Fibroblast of the aortic adventitia (primary cell): Measurements from ENCODE around the gene ALMS1. TPM values are rescaled to one million over a fixed set of nuclear protein-coding genes. Genes with fewer than 3 reads are reported as not detected.
"Not testable (repeated sequence)": the region's sequence is repeated elsewhere in the genome, so short reads cannot be mapped to it uniquely, and the experiment has no call there.

Experiments
- DNase-seq: peaks from one replicate; pipeline ENCODE4 v3.0.0-alpha.2; 2010; ENCODE audit warnings: low read depth
- H3K4me3 ChIP-seq: 2 replicates; pipeline ENCODE4 v1.5.1; 2011; ENCODE audit warnings: low read depth, mild to moderate bottlenecking, control low read depth, low read length, moderate library complexity
- CTCF ChIP-seq: IDR thresholded peaks from 2 replicates; pipeline ENCODE4 v1.5.1; 2011; ENCODE audit warnings: mild to moderate bottlenecking, low read length, control low read depth, inconsistent platforms; ENCODE audit not compliant: insufficient read depth
- total RNA-seq: library from RNA; depleted of rRNA; stranded (reverse); fragments of >200 nt; gene quantifications from 2 replicates; pipeline ENCODE4 v1.2.3, GENCODE V29; 2012; ENCODE audit warnings: low replicate concordance

Gene ALMS1
- total RNA-seq, 1 donor, result 28.2 TPM

- DNase-seq, result no peak
- no peak for TF ChIP-seq CTCF
- no peak overlapping the region for H3K4me3 ChIP-seq
Observed at GRCh38 chr2:73638429-73638828, 252.8 kb downstream of the ALMS1 start.

DNA sequence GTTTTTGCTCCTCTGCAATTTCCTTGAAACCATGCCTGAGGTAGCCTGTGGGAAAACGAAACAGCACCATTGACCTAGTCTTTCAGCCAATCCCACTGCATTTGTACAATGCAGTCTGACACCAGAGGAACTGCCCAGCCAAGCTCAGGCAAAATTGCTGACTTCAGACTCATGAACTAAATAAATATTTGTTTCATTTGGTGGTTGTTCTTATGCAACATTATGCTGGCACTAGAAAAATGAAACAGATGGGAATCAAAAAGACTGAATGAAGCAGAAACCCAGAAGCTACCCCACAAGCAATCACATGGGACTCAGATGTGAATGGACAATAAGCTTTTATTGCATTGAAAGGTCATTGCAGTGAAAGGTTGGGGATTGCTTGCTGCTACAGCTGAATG lies 254.9 kb downstream of the ALMS1 start:
- no peak overlapping the region for H3K4me3 ChIP-seq
- no peak for TF ChIP-seq CTCF
- no peak for DNase-seq

DNA sequence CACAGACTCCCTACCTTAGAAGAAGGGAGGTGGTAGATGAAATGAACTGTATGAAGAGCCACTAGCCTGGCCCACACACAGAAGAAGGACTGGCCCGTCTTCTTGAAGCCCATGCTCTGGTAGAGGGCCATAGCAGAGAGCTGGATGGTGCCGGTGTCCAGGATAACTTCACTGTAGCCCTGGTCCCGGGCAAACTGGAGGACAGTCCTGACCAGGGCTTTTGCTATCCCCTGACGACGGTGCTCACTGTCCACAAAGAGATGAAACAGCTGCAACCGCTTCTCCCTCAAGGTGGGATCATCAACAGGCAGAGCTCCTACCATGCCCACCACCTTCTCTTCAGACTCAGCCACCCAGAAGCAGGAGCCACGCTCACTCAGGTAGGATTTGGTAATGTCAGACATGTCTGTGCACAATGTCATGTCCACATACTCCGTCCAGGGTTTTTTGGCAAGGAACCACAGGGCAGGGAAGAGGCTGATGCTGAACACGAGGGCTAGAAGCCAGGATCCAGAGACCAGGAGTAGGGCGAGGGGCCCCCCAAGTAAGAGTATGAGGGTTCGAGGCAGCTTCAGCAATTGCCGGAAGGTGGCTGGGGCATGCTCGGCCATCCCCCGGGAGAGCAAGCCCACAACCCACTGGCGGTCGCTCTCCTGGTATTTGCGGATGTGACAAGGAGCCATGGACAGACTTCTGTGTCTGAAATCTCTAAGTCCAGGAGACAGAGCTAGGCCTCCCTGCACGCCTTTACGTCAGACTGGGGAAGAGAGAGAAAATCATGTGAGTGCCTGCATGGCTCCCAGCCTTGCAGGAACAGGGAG lies 255.5 kb downstream of the ALMS1 start:
- H3K4me3 ChIP-seq, result no peak overlapping the region
- TF ChIP-seq CTCF, result no peak
- DNase-seq, result no peak

DNA sequence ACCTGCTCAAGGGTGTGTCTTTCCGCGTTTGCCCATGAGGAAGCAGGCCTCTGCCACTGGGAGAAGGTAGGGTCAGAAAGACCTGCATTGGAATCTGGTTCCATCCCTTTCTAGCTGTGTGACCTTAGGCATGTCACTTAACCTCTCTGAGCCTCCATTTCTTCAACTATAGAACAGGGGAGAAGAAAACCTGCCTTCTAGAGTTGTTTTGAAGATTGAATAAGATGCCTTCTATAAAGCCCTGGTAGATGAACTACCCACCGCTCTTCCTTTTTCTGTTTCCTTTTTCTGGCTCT lies 256.1 kb downstream of the ALMS1 start:
- no peak for DNase-seq

GRCh38 chr2:73642338-73643018 lies 256.8 kb downstream of the ALMS1 start, which contains the start of gene NAT8:
Gene NAT8 (minus strand): TSS chr2:73642422. CDS start chr2:73641628, 794 bp downstream.
- no peak for DNase-seq
- TF ChIP-seq CTCF, result no peak
- H3K4me3 ChIP-seq, result no peak within 1 kb of the TSS

More for the DNA sequence above, 256.1 kb downstream of the ALMS1 start:
- no peak overlapping the region for H3K4me3 ChIP-seq
- no peak for TF ChIP-seq CTCF

DNA sequence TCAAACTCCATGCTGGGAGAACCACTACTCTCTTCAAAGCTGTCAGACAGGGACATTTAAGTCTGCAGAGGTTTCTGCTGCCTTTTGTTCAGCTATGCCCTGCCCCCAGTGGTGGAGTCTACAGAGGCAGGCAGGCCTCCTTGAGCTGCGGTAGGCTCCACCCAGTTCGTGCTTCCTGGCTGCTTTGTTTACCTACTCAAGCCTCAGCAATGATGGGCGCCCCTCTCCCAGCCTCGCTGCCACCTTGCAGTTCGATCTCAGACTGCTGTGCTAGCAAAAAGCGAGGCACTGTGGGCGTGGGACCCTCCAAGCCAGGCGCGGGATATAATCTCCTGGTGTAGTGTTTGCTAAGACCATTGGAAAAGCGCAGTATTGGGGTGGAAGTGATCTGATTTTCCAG lies 262.1 kb downstream of the ALMS1 start:
- H3K4me3 ChIP-seq, DNase-seq: not testable (repeated sequence)

DNA sequence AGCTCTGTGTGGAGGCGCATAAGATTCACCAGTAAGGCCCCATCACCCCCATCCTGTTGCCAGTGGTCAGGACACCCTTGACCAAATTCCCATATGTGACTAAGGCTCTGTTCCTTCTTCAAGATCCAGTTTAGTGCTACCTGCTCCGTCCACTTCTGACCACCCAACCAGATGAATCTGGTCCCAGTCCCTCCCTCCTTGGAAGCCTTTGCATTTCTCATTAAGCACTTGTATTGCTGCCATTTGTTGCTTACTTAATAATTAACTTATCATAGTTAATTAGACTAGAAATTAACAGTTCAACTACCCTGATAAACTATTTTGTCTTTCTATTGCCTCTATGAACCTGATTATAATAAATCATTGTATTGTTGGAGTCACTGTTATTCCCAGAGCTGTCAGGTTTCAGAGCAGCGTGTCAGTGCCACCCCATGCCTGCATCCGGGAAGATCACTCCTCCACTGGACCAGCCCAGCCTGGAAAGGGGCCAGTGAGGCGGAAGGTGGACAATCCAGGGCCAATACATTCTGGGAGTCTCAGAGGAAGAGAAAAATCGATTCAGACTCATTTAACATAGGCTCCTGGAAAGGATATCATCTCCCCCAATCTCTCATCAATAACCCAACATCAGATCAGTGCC lies 266.1 kb downstream of the ALMS1 start:
- no peak overlapping the region for H3K4me3 ChIP-seq
- DNase-seq, result no peak
- TF ChIP-seq CTCF, result no peak
